IMR-90 (cell line): ENCODE measurements around the gene ATP1A2. TPM values are rescaled to one million over a fixed set of nuclear protein-coding genes. Genes with fewer than 3 reads are reported as not detected.

Experiments
- ATAC-seq: fragments of 200-7000 bp; cut with Tn5 transposase; 2 replicates; pipeline ENCODE4 v1.9.1; 2020; ENCODE audit warnings: low read depth, mild to moderate bottlenecking, moderate library complexity
- BruUV-seq: library from RNA; stranded (reverse); fragments of 400-500 nt; replicated peaks from 2 replicates; lab custom pipeline; 2021; lab: Mats Ljungman, UMichigan
- CTCF ChIA-PET: fragments of 300-600 bp; formaldehyde crosslinking; extraction: SDS; loops from one replicate; lab custom pipeline; 2021; ENCODE audit warnings: antibody characterized with exemption; lab: Yijun Ruan, JAX
- POLR2A ChIA-PET: fragments of 300-600 bp; sonication (Branson Sonifier 250); formaldehyde crosslinking; loops from one replicate; lab custom pipeline; 2022; ENCODE audit warnings: antibody characterized with exemption; ENCODE audit not compliant: unreplicated experiment; lab: Charles Lee
- DNase-seq: peaks from one replicate; pipeline ENCODE4 v3.0.0; 2013
- H2AFZ ChIP-seq: replicated peaks from 2 replicates; pipeline ENCODE3; 2013; ENCODE audit warnings: low read length, mild to moderate bottlenecking; ENCODE audit not compliant: poor library complexity
- H2AK5ac ChIP-seq: 2 replicates; pipeline ENCODE4 v1.6.1; 2013; ENCODE audit warnings: low read depth, low read length, inconsistent platforms
- H2AK9ac ChIP-seq: replicated peaks from 2 replicates; pipeline ENCODE3; 2013; ENCODE audit warnings: mild to moderate bottlenecking, low read depth, low read length, moderate library complexity; ENCODE audit not compliant: poor library complexity
- H2BK120ac ChIP-seq: 2 replicates; pipeline ENCODE4 v1.6.1; 2013; ENCODE audit warnings: low read depth, low read length, inconsistent platforms
- H2BK15ac ChIP-seq: 3 replicates; pipeline ENCODE4 v1.6.1; 2013; ENCODE audit warnings: low read depth, low read length, inconsistent platforms
- H2BK20ac ChIP-seq: 2 replicates; pipeline ENCODE4 v1.6.1; 2013; ENCODE audit warnings: low read depth, mild to moderate bottlenecking, inconsistent platforms, low read length, moderate library complexity
- H2BK5ac ChIP-seq: 2 replicates; pipeline ENCODE4 v1.6.1; 2013; ENCODE audit warnings: mild to moderate bottlenecking, low read depth, low read length, inconsistent platforms; ENCODE audit not compliant: poor library complexity, severe bottlenecking
- H3K14ac ChIP-seq: replicated peaks from 2 replicates; pipeline ENCODE4 v1.6.1; 2013; ENCODE audit warnings: low read depth, low read length, inconsistent platforms
- H3K18ac ChIP-seq: 2 replicates; pipeline ENCODE4 v1.6.1; 2013; ENCODE audit warnings: low read depth, low read length, control low read depth
- H3K23ac ChIP-seq: 2 replicates; pipeline ENCODE4 v1.6.1; 2013; ENCODE audit warnings: low read depth, low read length, inconsistent platforms
- H3K27ac ChIP-seq: 2 replicates; pipeline ENCODE4 v1.5.1; 2013; ENCODE audit warnings: mild to moderate bottlenecking, control low read depth, low read length; ENCODE audit not compliant: insufficient read depth
- H3K27me3 ChIP-seq: 2 replicates; pipeline ENCODE4 v1.6.1; 2013; ENCODE audit warnings: low read length; ENCODE audit not compliant: control insufficient read depth, insufficient read depth
- H3K36me3 ChIP-seq: 2 replicates; pipeline ENCODE4 v1.6.1; 2013; ENCODE audit warnings: low read length, mixed read lengths; ENCODE audit not compliant: control insufficient read depth, insufficient read depth
- H3K4ac ChIP-seq: 2 replicates; pipeline ENCODE4 v1.6.1; 2013; ENCODE audit warnings: low read depth, low read length, inconsistent platforms
- H3K4me1 ChIP-seq: 2 replicates; pipeline ENCODE4 v1.6.1; 2013; ENCODE audit warnings: low read length, mixed read lengths; ENCODE audit not compliant: control insufficient read depth, insufficient read depth
- H3K4me2 ChIP-seq: 2 replicates; pipeline ENCODE4 v1.6.1; 2013; ENCODE audit warnings: low read depth, mild to moderate bottlenecking, control low read depth, low read length, moderate library complexity
- H3K4me3 ChIP-seq: 2 replicates; pipeline ENCODE4 v1.5.1; 2013; ENCODE audit warnings: low read depth, mild to moderate bottlenecking, control low read depth, low read length, moderate library complexity; ENCODE audit not compliant: insufficient read depth
- H3K56ac ChIP-seq: 2 replicates; pipeline ENCODE4 v1.6.1; 2013; ENCODE audit warnings: low read length, inconsistent platforms; ENCODE audit not compliant: insufficient read depth; ENCODE audit errors: extremely low read depth
- H3K79me1 ChIP-seq, 2 experiments: 2 replicates each; pipeline ENCODE4 v1.6.1; 2013; ENCODE audit warnings: low read length in 2 of 2, inconsistent platforms in 1 of 2, low read depth in 1 of 2
- H3K9ac ChIP-seq: 2 replicates; pipeline ENCODE4 v1.6.1; 2013; ENCODE audit warnings: low read depth, low read length, control low read depth
- H3K9me1 ChIP-seq: 2 replicates; pipeline ENCODE4 v1.6.1; 2013; ENCODE audit warnings: low read length, inconsistent platforms; ENCODE audit not compliant: insufficient read depth
- H3K9me3 ChIP-seq: 2 replicates; pipeline ENCODE4 v1.6.1; 2013; ENCODE audit warnings: low read length; ENCODE audit not compliant: control insufficient read depth, insufficient read depth
- H4K20me1 ChIP-seq: 2 replicates; pipeline ENCODE4 v1.6.1; 2013; ENCODE audit warnings: low read length, inconsistent platforms; ENCODE audit not compliant: insufficient read depth
- H4K5ac ChIP-seq: 2 replicates; pipeline ENCODE4 v1.6.1; 2013; ENCODE audit warnings: mild to moderate bottlenecking, low read depth, low read length, control low read depth
- H4K8ac ChIP-seq, 2 experiments: 2 replicates each; pipeline ENCODE4 v1.6.1; 2013; ENCODE audit warnings: low read depth in 2 of 2, low read length in 2 of 2, control low read depth in 1 of 2, inconsistent platforms in 1 of 2
- H4K91ac ChIP-seq: 2 replicates; pipeline ENCODE4 v1.6.1; 2013; ENCODE audit warnings: low read depth, low read length, inconsistent platforms; ENCODE audit not compliant: insufficient read depth
- CEBPB ChIP-seq: IDR thresholded peaks from 2 replicates; pipeline ENCODE4 v1.6.1; 2012; ENCODE audit warnings: low read depth, low read length, improper control_type of control experiment
- CHD1 ChIP-seq: IDR thresholded peaks from 2 replicates; pipeline ENCODE4 v1.6.1; 2012; ENCODE audit warnings: low read depth, low read length, improper control_type of control experiment
- MAFK ChIP-seq: IDR thresholded peaks from 2 replicates; pipeline ENCODE4 v1.6.1; 2012; ENCODE audit warnings: low read depth, low read length, improper control_type of control experiment
- POLR2A ChIP-seq: IDR thresholded peaks from 2 replicates; pipeline ENCODE4 v1.6.1; 2012; ENCODE audit warnings: mild to moderate bottlenecking, low read depth, low read length
- RAD21 ChIP-seq: IDR thresholded peaks from 2 replicates; pipeline ENCODE4 v1.6.1; 2012; ENCODE audit warnings: low read length, improper control_type of control experiment
- RFX5 ChIP-seq: IDR thresholded peaks from 2 replicates; pipeline ENCODE4 v1.8.0; 2012; ENCODE audit warnings: low read depth, mild to moderate bottlenecking, low read length, moderate library complexity
- WGBS, 2 experiments: methylation state at CpG; one replicate each; pipeline versions ENCODE4 v1.1.5 to v1.1.7; 2013; ENCODE audit warnings: missing lambda C conversion rate in 2 of 2; ENCODE audit not compliant: insufficient read length in 1 of 2; ENCODE audit errors: extremely low coverage in 2 of 2; 5-methylcytosine and 5-hydroxymethylcytosine counted together
- dilution Hi-C: fragments of 300-500 bp; cut with HindIII; formaldehyde crosslinking; loops from one replicate; pipeline ENCODE4 v1.14.3; 2018; ENCODE audit warnings: low sequenced_read_pairs; ENCODE audit not compliant: unreplicated experiment
- in situ Hi-C: fragments of 300-500 bp; cut with MboI; formaldehyde crosslinking; loops from 3 replicates; pipeline ENCODE4 v1.14.3; 2019; ENCODE audit warnings: low sequenced_read_pairs, inconsistent platforms, mixed read lengths
- intact Hi-C: fragments of 100-400 bp; cut with micrococcal nuclease; formaldehyde crosslinking; loops from 2 replicates; pipeline ENCODE4 v1.10.0; 2022
- polyA plus RNA-seq, 3 experiments: library from polyadenylated mRNA; depleted of rRNA; stranded (reverse); fragments of >200 nt; gene quantifications; 2 replicates each; pipeline ENCODE4 v1.2.3, GENCODE V29; 2012; ENCODE audit warnings: low replicate concordance in 1 of 3
- total RNA-seq: library from RNA; depleted of rRNA; stranded (reverse); fragments of >200 nt; gene quantifications from 2 replicates; pipeline ENCODE4 v1.2.3, GENCODE V29; 2012

ATP1A2 gene
- total and polyA plus RNA-seq, 2 of the 4 experiments (the other 2 are of a cell fraction) = under 0.01 to 0.15 TPM

- DNase-seq = no peak
- Histone ChIP-seq H4K20me1 (no peaks in the 10 kb centered on the region), H3K4me2 (no peak overlapping the region), H4K91ac (no peak overlapping the region), H3K36me3 (no peaks in the 10 kb centered on the region), H2BK120ac (no peak overlapping the region), H3K4me1 (peaks cover 3% of the 10 kb centered on the region; the same call in 1 of the 2 replicates), H3K4me3 (no peak overlapping the region), H3K9me1 (no peaks in the 10 kb centered on the region), H4K5ac (no peak overlapping the region), H3K23ac (no peak overlapping the region), H3K4ac (no peak overlapping the region), H3K9ac (no peak overlapping the region), H4K8ac (no peak overlapping the region), H3K18ac (no peak overlapping the region), H3K79me1 (no peaks in the 10 kb centered on the region), H3K9me3 (no peaks in the 10 kb centered on the region; the same call in none of the 2 replicates), H2BK20ac (no peak overlapping the region), H2BK15ac (no peak overlapping the region), H3K27ac (no peak overlapping the region), H2AFZ (no peak overlapping the region), H3K56ac (no peak overlapping the region), H3K27me3 (peaks cover 60% of the 10 kb centered on the region), H2AK9ac (no peak overlapping the region), H3K14ac (no peak overlapping the region), H2BK5ac (no peak overlapping the region), H2AK5ac (no peak overlapping the region)
- TF ChIP-seq RAD21 = no peak
- no peak for TF ChIP-seq CHD1
- no peak for TF ChIP-seq MAFK
- no peak for TF ChIP-seq POLR2A
- TF ChIP-seq CEBPB = no peak
- TF ChIP-seq RFX5 = no peak
- ChIA-PET CTCF (interaction anchor here (1.7 kb wide), 1 partner anchor 36 kb away, joined by 6 read pairs; no protein-coding TSS in a partner anchor), POLR2A (no interaction called here)
- BruUV-seq = no TSS peak
- intact Hi-C loops (no loop called here), in situ Hi-C loops (no loop called here), dilution Hi-C loops (no loop called here)
- no CpG with 5 or more reads among the region's 3 CpGs for WGBS, 2 experiments
- no peak for ATAC-seq
Measured at GRCh38 chr1:160082926-160083325, 32.6 kb upstream of the ATP1A2 start.
